NCI-H1092 treated with DMSO at 0.1 percent for 48 hours (cell line): ENCODE results near the gene CACNA1A.

Experiments
- DNase-seq: peaks from one replicate; lab custom pipeline; 2025; lab: John Stamatoyannopoulos, UW

CACNA1A gene

DNA sequence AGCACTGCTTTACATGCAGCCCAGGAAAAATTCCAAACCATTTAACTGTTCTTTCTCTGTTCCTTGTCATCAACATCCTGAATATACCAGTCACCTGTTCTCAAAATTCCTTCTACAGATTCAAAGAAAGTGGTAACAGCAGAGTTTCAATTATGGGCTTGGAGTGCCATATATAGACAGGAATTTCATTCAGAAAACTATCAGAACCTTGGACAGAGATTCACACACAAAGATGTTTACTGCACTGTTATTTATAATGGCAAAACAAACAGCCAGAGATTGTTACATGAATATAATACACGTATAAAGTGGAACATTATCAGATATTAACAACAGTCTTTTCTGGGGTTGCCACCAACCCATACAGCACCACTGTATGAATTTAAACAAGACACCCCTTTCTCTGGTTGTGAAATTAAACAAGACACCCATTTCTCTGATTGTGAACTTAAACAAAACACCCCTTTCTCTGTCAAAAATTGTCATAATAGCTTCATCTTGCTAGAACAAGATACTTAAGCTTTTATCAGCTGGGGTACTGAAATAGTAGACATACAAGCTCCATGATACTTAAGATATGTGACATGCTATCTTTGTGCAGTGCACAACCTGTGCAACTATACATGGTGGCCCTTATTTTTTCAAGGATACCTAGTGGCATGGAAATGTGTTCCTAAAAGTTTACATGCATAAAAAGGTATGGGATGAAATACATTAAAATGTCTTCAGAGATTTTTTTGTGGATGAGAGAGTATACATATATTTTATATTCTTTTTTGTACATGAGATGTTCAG lies 12.6 kb downstream of the CACNA1A start:
- DNase-seq = no peak

DNA sequence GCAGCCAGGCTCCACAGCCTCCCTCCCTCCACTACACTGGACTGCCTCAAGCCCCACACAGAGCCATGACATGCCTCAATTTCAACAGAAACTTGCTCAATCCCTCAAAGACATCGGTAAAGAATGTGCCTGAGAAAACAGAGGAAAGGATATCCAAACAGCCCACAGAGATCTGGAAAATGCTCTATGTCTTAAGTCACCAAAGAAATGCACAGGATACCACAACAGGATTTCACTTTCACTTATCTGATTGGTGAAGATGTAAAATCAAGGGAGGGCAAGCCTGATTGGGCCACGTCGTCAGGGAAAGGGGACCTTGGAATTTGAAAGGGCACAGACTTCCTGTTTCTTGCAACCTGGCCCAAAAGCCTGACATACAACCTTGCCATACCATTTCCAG lies 14.2 kb downstream of the CACNA1A start:
- no peak for DNase-seq

- no peak for DNase-seq
These were observed 18.3 kb downstream of the CACNA1A start for GRCh38 chr19:13487985-13488384.

GRCh38 chr19:13484166-13484565 lies 22.1 kb downstream of the CACNA1A start:
- no peak for DNase-seq

- DNase-seq = no peak
These were observed 23.1 kb downstream of the CACNA1A start for GRCh38 chr19:13483215-13483614.

DNA sequence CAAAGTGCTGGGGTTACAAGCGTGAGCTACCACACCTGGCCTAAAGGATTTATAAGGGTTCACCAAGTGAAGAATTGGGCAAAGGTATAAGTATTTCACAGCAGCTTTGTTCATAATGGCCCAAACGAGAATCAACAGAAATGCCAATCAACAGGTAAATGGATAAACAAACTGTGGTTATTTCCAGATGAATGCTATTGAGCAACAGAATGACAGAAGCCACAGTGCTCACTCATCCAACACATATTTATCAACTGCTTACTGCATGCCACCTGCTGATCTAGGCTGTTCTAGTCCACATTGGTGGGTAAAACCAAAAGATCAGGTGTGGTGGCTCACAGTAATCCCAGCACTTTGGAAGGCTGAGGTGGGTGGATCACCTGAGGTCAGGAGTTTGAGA lies 27.7 kb downstream of the CACNA1A start:
- no peak for DNase-seq

- no peak for DNase-seq
These were observed 30.2 kb downstream of the CACNA1A start for GRCh38 chr19:13476071-13476470.

DNA sequence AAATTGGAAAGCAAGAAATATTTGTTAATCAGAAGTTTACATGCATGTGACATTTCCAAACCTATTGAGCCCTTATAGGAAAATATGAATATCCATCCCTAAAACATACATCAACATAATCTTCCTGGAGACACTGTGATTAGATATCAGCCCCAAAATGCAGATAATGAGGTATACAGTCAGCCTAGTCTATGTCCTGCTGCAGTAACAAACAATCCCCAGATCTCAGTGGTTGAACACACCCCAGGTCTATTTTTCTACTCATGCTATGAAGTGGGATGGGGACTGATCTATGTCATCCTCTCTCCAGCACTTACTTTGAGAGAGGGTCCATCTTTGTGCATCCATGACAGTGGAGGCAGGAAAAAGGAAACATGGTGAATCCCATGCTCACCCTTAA lies 31.2 kb downstream of the CACNA1A start:
- DNase-seq = no peak

DNA sequence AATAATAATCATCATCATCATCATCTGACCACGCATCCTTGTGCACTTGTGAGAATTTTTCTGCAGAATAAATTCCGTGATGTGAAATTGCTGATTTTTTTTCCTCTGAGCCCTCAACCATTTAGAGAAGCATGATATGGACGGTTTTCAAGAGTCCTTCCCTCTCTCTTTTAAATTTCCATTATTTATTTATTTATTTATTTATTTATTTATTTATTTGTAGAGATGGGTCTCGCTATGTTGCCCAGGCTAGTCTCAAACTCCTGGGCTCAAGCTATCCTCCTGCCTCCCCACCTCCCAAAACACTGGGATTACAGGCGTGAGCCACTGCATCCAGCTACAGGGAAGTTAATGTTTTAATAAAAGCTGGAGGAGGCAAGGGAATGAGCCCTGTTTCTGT lies 39.6 kb downstream of the CACNA1A start:
- DNase-seq = no peak

- DNase-seq = no peak
These were observed 43.0 kb downstream of the CACNA1A start for GRCh38 chr19:13463296-13463695.

DNA sequence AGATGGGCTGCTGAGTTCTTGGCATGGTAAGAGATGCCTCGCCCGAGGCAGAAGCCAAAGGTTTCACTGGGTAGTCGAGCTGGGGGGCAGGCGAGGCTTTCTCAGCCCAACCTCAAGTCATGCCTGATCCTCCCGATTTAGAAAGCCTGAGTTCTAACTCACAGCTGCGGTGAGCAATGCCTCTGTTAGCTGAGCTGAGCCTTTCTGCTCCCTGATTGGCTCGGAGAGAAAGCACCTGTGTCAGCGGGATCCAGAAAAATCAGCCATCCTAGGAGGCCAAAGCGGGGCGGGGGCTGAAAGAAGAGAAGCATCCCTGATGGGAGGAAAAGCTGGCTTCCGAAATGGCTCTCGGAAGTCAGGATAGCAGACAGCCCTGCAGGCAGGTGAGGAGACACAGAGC lies 44.7 kb downstream of the CACNA1A start:
- DNase-seq = no peak

GRCh38 chr19:13460045-13460444 lies 46.2 kb downstream of the CACNA1A start:
- DNase-seq = no peak

GRCh38 chr19:13459351-13459750 lies 46.9 kb downstream of the CACNA1A start:
- DNase-seq = peak; percentile 88

DNA sequence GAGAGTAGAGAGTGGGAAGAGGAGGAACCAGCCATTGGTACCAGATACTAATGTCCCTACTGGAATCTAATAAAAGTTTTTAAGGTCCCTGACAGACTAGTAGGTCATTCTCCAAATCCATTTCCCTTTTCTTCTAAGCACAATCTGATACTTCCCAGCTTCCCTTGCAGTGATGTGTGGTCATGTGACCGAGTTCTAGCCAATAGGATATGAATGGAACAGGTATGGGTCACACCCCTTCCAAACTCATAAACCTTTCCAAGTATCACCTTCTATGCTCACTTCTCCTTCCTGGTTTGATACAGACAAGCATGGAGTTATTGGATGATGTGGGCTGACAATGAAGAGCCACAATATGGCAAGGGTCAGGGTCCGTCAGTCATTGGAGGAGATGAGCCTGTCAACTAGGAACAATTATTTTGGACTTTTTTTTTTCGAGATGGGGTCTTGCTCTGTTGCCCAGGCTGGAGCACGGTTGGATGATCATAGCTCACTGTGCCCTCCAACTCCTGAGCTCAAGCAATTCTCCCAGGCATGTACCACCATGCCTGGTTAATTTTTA lies 54.8 kb downstream of the CACNA1A start:
- DNase-seq = no peak

DNA sequence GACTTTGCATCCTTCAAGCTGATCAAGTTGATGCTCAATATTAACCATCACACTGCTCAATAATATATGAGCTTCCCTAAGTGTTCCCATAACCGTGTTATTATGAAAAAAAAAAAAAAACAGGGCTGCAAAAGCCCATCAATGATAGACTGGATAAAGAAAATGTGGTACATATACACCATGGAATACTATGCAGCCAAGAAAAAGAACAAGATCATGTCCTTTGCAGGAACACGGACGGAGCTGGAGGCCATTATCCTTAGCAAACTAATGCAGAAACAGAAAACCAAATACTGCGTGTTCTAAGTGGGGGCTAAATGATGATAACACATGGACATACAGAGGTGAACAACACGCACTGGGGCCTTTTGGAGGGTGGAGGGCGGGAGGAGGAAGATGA lies 58.3 kb downstream of the CACNA1A start:
- no peak for DNase-seq

DNA sequence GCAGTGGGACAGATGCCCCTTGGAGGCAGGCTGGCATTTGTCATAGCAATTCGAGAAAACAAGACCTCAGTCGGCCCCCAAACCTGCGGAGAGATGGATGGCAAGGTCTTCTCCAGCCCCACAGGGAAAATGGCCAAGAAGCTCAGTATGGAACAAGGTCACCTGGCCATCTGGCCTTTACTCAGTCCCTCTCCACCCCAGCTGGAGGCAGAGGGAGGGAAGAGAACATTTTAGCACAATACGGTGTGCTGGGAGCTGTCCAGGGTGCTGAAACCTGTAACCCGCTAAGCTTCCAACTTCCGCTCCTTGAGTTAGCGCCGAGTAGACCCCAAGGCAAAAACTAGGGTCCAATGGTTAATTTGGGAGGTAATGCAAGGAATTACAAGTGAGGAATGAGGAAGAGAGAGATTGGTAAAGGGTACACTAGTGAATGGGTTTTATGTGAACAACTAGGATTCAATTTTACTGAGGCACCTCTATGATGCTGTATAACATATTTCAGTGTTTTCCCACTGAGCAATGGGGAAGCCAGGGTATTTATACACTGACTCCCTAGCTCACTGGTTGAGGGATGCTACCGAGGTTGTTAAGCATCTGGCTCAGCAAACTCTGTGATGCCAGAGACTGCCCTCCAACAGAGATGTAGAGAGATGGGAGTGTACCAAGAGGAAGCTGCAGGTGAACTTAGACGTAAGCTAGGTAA lies 64.3 kb downstream of the CACNA1A start:
- DNase-seq = no peak

DNA sequence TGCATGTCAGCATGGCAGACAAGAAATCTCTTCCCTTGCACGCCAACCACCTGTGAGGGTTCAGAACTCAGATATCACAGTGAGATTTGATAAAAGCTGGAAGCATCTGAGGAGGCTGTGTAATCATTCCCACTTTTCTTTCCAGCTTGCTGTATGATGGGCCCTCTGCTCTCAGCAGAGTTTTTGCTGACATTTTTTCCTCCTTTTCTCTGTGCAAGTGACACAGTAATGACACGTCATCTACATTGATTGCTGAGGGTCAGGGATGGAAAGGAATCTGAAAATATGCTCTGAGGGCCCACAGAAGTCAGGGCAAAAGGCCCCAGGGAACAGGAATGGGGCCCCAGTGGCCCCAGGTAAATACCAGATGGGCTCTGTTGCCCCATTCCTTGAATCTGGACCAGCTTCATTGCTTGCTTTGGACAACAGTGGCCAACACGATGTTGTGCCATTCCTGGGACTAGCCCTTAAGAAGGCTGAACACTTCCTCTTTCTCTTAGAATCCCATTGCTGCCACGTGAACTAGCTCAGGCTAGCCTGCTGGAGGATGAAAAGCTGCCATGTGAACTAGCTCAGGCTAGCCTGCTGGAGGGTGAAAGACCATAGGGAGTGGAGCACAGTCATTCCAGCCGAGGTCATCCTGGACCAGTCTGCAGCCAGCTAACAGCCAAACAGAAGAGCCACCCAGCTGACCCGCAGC lies 68.2 kb downstream of the CACNA1A start:
- no peak for DNase-seq

- no peak for DNase-seq
These were observed 69.9 kb downstream of the CACNA1A start for GRCh38 chr19:13436352-13436751.

DNA sequence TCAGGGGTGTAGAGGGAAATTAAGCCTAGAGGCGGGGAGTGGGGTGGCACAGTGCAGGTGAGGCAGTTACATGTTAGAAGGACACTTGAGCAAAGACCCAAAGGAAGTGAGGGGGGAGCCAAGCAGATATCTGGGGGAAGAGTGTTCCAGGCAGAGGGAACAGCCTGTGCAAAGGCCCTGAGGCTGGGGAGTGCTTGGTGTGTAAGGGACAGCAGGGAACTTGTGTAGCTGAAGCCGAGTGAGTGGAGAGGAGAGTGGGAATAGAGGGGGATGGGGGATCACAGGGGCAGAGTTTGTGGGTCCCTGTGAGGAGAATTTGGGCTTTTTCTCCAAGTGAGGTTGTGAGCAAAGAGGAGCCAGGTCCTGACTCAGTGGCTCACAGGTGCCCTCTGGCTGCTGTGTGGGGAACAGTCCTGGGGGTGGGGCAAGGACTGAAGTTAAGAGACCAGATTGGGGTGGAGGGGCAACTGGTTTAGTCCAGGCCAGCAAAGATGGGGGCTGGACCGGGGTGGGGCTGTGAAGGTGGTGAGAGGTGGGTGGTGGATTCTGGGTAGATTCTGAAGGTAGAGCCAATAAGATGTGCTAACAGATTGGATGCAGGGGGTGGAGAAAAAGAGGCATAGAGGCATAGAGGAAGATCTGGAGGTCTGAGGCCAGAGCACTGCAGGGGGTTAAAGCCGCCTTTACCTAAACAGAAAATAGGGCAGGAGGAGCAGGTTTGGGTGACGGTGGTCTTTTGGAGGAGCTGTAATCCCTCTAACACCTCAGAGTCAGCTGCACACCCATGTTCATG lies 75.3 kb downstream of the CACNA1A start:
- no peak for DNase-seq

DNA sequence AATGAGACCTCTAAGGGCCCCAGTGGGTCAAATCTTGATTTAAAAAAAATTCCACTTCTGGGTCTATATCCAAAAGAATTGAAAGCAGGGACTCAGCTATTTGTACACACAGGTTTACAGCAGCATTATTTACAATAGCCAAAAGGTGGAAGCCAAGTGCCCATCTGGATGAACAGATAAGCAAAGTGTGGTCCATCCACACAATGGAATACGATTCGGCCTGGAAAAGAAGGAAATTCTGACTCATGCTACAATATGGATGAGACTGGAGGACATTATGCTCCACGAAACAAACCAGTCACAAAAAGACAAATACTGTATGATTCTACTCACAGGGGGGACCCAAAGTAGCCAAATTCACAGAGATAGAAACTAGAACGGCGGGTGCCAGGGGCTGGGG lies 76.7 kb downstream of the CACNA1A start:
- no peak for DNase-seq

DNA sequence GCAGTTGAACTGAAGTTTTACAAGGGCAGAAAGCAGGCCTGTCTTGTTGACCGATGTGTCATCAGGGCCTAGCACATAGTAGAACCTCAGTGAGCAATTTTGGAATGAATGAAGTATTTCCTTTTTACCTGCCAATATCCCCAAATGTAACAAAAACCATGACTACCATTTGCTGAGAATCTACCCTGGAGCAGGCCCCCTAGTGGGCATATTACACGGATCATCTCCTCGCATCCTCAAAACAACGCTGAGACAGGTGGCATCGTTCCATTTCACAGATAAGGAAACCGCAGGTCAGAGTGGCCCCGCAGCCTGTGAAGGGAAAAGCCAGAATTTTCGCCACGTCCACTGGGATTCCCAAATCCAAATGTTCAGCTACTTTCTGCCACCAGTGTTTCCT lies 77.9 kb downstream of the CACNA1A start:
- DNase-seq = no peak
